ENCODE measurements around the gene TCAIM.

Gene TCAIM

DNA sequence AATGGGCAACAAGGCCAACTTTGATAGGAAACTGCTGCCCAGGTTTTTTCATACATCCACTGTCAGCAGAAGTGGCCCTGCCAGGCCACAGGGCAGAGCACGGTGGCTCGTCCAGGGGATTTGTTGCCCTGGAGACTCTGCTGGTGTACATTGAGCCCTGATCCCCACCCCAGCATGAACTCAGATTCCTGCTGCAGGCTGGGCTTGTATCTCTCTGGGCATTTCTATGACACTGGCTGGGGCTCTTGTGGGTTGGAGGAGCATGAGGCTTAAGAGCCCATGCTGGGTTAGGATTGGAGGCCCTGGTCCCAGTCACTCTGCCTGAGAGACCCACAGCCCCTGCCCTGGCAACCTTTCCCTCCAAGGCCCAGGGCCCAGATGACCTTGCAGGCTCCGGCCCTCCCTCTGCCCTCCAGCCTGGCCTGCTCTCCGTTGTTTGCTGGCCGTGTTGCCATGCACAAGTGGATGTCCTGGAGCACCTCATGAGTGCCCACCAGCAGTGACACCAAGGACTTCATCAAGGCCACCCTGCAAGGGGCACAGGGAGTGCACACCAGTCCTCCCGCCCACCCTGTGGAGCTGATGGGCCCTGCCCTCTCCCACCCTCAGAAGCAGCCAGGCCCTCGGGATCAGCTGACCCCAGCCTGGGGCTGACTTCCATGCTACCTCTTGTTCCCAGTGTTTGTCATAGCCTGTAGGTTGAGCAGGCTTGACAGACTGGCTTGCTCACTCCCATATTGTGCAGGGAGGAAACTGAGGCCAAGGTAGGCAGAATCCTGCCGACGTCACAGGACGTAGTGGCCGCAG, 80.8 kb downstream of the TCAIM start:
- Histone ChIP-seq H3F3A (ENCODE audit: control insufficient read depth, insufficient read depth) (no peaks in the 10 kb centered on the region), H3K4me2 (ENCODE audit: low read length) (no peak overlapping the region), H3K9me3 (ENCODE audit: control insufficient read depth, insufficient read depth, low read length) (no peaks in the 10 kb centered on the region), H3K4me3 (ENCODE audit: low read length) (no peak overlapping the region), H3K27me3 (ENCODE audit: control insufficient read depth, low read length) (no peaks in the 10 kb centered on the region), H4K20me1 (ENCODE audit: control insufficient read depth, insufficient read depth, low read depth, low read length) (no peaks in the 10 kb centered on the region), H3K4me1 (ENCODE audit: control insufficient read depth, low read length) (no peaks in the 10 kb centered on the region), H3K36me3 (ENCODE audit: control insufficient read depth, low read length) (no peaks in the 10 kb centered on the region), H3K9me2 (replicated peaks; ENCODE audit: control insufficient read depth, low read length) (no peaks in the 10 kb centered on the region), H3K27ac (ENCODE audit: low read depth, low read length) (no peak overlapping the region), H3K79me2 (ENCODE audit: control insufficient read depth, low read length) (no peaks in the 10 kb centered on the region)
- TF ChIP-seq EZH2phosphoT487 (IDR thresholded peaks at IDR 0.05; ENCODE audit: borderline replicate concordance, low read length) = no peak
- TF ChIP-seq, protein P1, sequence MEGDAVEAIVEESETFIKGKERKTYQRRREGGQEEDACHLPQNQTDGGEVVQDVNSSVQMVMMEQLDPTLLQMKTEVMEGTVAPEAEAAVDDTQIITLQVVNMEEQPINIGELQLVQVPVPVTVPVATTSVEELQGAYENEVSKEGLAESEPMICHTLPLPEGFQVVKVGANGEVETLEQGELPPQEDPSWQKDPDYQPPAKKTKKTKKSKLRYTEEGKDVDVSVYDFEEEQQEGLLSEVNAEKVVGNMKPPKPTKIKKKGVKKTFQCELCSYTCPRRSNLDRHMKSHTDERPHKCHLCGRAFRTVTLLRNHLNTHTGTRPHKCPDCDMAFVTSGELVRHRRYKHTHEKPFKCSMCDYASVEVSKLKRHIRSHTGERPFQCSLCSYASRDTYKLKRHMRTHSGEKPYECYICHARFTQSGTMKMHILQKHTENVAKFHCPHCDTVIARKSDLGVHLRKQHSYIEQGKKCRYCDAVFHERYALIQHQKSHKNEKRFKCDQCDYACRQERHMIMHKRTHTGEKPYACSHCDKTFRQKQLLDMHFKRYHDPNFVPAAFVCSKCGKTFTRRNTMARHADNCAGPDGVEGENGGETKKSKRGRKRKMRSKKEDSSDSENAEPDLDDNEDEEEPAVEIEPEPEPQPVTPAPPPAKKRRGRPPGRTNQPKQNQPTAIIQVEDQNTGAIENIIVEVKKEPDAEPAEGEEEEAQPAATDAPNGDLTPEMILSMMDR (IDR thresholded peaks at IDR 0.05; ENCODE audit: low read depth, low read length, poor library complexity, severe bottlenecking) = no peak

DNA sequence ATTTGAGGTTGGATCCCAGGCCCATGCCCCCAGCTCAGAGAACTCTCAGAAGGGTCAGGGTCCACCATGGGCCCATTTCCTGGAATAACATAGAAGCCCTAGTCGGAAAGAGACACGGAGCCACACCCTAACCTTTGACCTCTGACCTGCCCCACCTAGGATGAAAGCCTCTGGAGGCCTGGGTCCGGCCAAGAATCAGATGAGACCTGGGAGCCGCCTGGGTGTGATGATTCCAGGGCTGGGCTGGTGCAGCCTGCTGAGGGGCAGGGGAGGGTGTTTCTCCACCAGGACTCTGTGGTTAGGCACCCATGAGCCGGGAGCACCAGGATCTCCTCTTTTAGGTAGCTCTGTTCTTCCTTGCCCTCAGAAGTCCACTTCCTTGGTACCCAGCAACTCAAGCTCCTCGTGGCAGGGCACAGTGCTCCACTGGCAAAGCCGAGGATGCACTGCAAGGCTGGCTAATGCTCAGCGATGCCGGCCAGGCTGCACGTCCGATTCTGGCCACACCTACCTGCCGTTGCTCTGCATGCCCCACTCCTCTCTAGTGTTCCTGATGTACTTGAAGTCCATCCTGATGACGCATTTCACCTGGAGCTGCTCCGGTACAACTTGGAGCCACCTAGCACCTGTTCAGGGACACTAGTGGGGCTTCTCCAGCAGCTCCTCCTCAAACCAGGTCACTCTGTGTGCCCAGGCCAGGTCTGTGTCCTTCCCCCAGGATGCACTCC, 81.5 kb downstream of the TCAIM start:
- Histone ChIP-seq H3F3A (ENCODE audit: control insufficient read depth, insufficient read depth) (no peaks in the 10 kb centered on the region), H3K4me2 (ENCODE audit: low read length) (no peak overlapping the region), H4K20me1 (ENCODE audit: control insufficient read depth, insufficient read depth, low read depth, low read length) (no peaks in the 10 kb centered on the region), H3K4me1 (ENCODE audit: control insufficient read depth, low read length) (no peaks in the 10 kb centered on the region), H3K79me2 (ENCODE audit: control insufficient read depth, low read length) (no peaks in the 10 kb centered on the region), H3K27me3 (ENCODE audit: control insufficient read depth, low read length) (no peaks in the 10 kb centered on the region), H3K9me2 (replicated peaks; ENCODE audit: control insufficient read depth, low read length) (no peaks in the 10 kb centered on the region), H3K27ac (ENCODE audit: low read depth, low read length) (no peak overlapping the region), H3K36me3 (ENCODE audit: control insufficient read depth, low read length) (no peaks in the 10 kb centered on the region), H3K4me3 (ENCODE audit: low read length) (no peak overlapping the region), H3K9me3 (ENCODE audit: control insufficient read depth, insufficient read depth, low read length) (no peaks in the 10 kb centered on the region)
- no peak for TF ChIP-seq EZH2phosphoT487 (IDR thresholded peaks at IDR 0.05; ENCODE audit: borderline replicate concordance, low read length)
- TF ChIP-seq, protein P1 (IDR thresholded peaks at IDR 0.05; ENCODE audit: low read depth, low read length, poor library complexity, severe bottlenecking) = no peak

DNA sequence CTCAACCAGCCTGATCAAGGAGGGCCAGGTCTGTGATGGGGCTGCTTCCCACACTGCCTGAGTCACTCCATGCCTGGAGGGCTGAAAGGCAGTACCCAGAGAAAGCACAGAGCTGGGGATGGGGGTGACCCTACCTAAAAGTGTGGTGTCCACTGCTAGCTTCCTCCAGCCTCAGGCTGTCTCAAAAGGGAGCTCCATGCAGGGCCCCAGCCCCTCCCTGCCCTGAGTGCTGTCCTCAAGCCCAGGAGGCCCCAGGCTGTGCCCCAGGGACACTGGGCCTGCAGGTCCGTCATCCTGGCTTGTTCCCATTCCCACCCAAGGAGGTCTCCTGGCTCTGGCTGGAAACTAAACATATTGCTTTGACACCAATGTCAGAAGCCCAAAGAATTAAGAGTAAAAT, 82.1 kb downstream of the TCAIM start:
- no peaks in the 10 kb centered on the region for H4K20me1 ChIP-seq (ENCODE audit: control insufficient read depth, insufficient read depth, low read depth, low read length)
- H3K9me3 ChIP-seq (ENCODE audit: control insufficient read depth, insufficient read depth, low read length) = no peaks in the 10 kb centered on the region
- no peak overlapping the region for H3K27ac ChIP-seq (ENCODE audit: low read depth, low read length)
- H3K27me3 ChIP-seq (ENCODE audit: control insufficient read depth, low read length) = no peaks in the 10 kb centered on the region
- H3K36me3 ChIP-seq (ENCODE audit: control insufficient read depth, low read length) = no peaks in the 10 kb centered on the region
- H3K4me1 ChIP-seq (ENCODE audit: control insufficient read depth, low read length) = no peaks in the 10 kb centered on the region
- H3F3A ChIP-seq (ENCODE audit: control insufficient read depth, insufficient read depth) = no peaks in the 10 kb centered on the region
- H3K79me2 ChIP-seq (ENCODE audit: control insufficient read depth, low read length) = no peaks in the 10 kb centered on the region
- H3K9me2 ChIP-seq (replicated peaks; ENCODE audit: control insufficient read depth, low read length) = no peaks in the 10 kb centered on the region
- H3K4me2 ChIP-seq (ENCODE audit: low read length) = no peak overlapping the region
- no peak overlapping the region for H3K4me3 ChIP-seq (ENCODE audit: low read length)
- no peak for TF ChIP-seq EZH2phosphoT487 (IDR thresholded peaks at IDR 0.05; ENCODE audit: borderline replicate concordance, low read length)

DNA sequence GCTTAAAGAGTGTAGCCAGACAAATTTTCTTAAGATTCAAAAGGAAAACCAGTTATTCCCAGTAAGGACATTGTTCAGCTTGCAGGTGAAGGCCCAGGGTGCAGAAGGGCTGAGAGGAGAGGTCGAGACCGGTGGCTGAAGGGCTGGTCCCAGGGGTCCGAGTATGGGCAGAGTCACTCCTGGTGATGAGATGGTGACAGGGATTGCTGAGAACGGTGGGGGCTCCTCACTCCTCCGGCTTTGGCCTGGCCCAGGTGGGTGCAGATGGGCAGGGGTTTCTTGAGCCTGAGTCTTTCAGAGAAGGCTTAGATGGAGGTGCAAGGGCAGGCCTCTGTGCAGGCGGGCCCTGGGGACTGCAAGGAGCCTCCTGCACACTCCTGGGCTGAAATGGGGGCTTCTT, 82.7 kb downstream of the TCAIM start:
- no peaks in the 10 kb centered on the region for H4K20me1 ChIP-seq (ENCODE audit: control insufficient read depth, insufficient read depth, low read depth, low read length)
- no peaks in the 10 kb centered on the region for H3F3A ChIP-seq (ENCODE audit: control insufficient read depth, insufficient read depth)
- no peaks in the 10 kb centered on the region for H3K36me3 ChIP-seq (ENCODE audit: control insufficient read depth, low read length)
- no peaks in the 10 kb centered on the region for H3K27me3 ChIP-seq (ENCODE audit: control insufficient read depth, low read length)
- no peak for TF ChIP-seq EZH2phosphoT487 (IDR thresholded peaks at IDR 0.05; ENCODE audit: borderline replicate concordance, low read length)
- TF ChIP-seq, protein P1 (IDR thresholded peaks at IDR 0.05; ENCODE audit: low read depth, low read length, poor library complexity, severe bottlenecking) = no peak
- no peaks in the 10 kb centered on the region for H3K9me2 ChIP-seq (replicated peaks; ENCODE audit: control insufficient read depth, low read length)
- H3K4me2 ChIP-seq (ENCODE audit: low read length) = no peak overlapping the region
- no peaks in the 10 kb centered on the region for H3K79me2 ChIP-seq (ENCODE audit: control insufficient read depth, low read length)
- H3K4me1 ChIP-seq (ENCODE audit: control insufficient read depth, low read length) = no peaks in the 10 kb centered on the region
- no peaks in the 10 kb centered on the region for H3K9me3 ChIP-seq (ENCODE audit: control insufficient read depth, insufficient read depth, low read length)
- H3K27ac ChIP-seq (ENCODE audit: low read depth, low read length) = no peak overlapping the region
- no peak overlapping the region for H3K4me3 ChIP-seq (ENCODE audit: low read length)

Measured in DOHH2 (cell line).